Inflammatory macrophage treated with lipopolysaccharide for 1 hour (primary cell): ENCODE data around the gene SCARB1.

Experiments used
- DNase-seq, 2 donors: peaks; one replicate each; pipeline ENCODE4 v3.0.0-alpha.2; 2020 to 2022

The SCARB1 gene

GRCh38 chr12:124741211-124741610 is 122.5 kb downstream of the SCARB1 start:
- no peak for DNase-seq

- peak; percentile 87 to 91 for DNase-seq
These were observed 123.0 kb downstream of the SCARB1 start for GRCh38 chr12:124740691-124741137.

GRCh38 chr12:124739953-124740561 is 123.6 kb downstream of the SCARB1 start:
- DNase-seq = peak; percentile 48 to 84

GRCh38 chr12:124738636-124739467 is 124.8 kb downstream of the SCARB1 start:
- DNase-seq = no peak

GRCh38 chr12:124737772-124738635 is 125.7 kb downstream of the SCARB1 start:
- DNase-seq = no peak

- DNase-seq = no peak
These were observed 126.6 kb downstream of the SCARB1 start for GRCh38 chr12:124737040-124737419.

- no peak for DNase-seq
These were observed 127.3 kb downstream of the SCARB1 start for GRCh38 chr12:124736115-124737039.

GRCh38 chr12:124734224-124734788 is 129.4 kb downstream of the SCARB1 start:
- DNase-seq = peak; percentile 87 to 95

- no peak for DNase-seq
These were observed 130.6 kb downstream of the SCARB1 start for GRCh38 chr12:124733086-124733485.

- no peak for DNase-seq
These were observed 131.2 kb downstream of the SCARB1 start for GRCh38 chr12:124732275-124733075.

GRCh38 chr12:124731869-124732268 is 131.8 kb downstream of the SCARB1 start:
- no peak for DNase-seq

- DNase-seq = no peak
These were observed 133.2 kb downstream of the SCARB1 start for GRCh38 chr12:124730455-124730932.

- no peak for DNase-seq
These were observed 135.7 kb downstream of the SCARB1 start for GRCh38 chr12:124727922-124728321.

- peak; percentile 84 to 96 for DNase-seq
These were observed 136.3 kb downstream of the SCARB1 start for GRCh38 chr12:124727264-124727800.
